OCI-LY3 (cell line): ENCODE measurements around the gene SPATS2.

Experiments
- EZH2phosphoT487 ChIP-seq: fragments of 200-600 bp; shearing (Covaris generic); IDR thresholded peaks from 2 replicates; pipeline ENCODE4 v1.6.1; 2018; ENCODE audit warnings: antibody characterized with exemption, mixed run types, low read depth
- TF ChIP-seq, protein P1 (sequence below): fragments of 200-600, 300-600 bp; sonication (generic); IDR thresholded peaks from 2 replicates; pipeline ENCODE4 v1.5.1; 2014; ENCODE audit warnings: antibody characterized with exemption, low read length, low read depth

DNA sequence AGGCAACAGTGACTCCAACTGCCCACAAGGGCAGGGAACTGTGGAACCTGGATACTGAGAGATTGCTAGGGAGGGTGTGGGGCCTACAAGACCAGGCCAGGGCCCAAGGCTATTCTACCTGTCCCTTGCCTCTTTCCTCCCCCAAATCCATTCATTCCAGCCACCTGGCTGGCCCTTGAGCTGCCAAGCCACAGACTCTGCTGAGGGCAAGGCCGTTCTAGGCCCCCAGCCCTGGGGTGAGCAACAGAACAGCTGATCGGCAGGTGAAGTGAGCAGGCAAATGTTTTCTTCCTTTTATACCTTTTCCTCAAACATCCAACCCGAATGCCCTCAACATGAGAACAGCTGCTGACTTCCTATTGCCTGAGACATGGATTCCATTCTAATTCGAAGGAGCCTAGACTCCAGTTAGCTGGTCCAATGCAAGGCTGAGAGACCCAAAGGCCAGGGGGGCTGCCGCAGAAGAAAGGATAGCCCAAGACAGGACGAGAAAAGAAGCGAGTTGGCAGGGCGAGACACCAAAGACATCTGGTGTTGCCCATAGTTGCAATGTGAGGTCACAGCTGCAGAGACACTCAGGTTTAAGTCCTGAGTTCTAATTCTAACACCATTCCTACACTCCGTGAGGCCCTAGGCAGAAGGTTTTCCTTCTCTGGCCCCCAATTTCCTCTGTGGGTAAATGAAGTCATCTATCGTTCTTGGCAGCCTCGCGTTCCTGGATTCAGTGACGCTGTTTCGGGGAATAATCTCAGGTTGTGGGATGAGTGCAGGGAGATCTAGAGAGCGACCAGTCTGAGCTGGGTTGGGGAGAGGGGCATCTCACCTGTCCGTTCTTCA is 31.9 kb upstream of the SPATS2 start:
- TF ChIP-seq, protein P1, sequence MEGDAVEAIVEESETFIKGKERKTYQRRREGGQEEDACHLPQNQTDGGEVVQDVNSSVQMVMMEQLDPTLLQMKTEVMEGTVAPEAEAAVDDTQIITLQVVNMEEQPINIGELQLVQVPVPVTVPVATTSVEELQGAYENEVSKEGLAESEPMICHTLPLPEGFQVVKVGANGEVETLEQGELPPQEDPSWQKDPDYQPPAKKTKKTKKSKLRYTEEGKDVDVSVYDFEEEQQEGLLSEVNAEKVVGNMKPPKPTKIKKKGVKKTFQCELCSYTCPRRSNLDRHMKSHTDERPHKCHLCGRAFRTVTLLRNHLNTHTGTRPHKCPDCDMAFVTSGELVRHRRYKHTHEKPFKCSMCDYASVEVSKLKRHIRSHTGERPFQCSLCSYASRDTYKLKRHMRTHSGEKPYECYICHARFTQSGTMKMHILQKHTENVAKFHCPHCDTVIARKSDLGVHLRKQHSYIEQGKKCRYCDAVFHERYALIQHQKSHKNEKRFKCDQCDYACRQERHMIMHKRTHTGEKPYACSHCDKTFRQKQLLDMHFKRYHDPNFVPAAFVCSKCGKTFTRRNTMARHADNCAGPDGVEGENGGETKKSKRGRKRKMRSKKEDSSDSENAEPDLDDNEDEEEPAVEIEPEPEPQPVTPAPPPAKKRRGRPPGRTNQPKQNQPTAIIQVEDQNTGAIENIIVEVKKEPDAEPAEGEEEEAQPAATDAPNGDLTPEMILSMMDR, result no peak
- TF ChIP-seq EZH2phosphoT487, result no peak
